Measurements from ENCODE around the gene IPO11. TPM values are rescaled to one million over a fixed set of nuclear protein-coding genes. Genes with fewer than 3 reads are reported as not detected.
A peak's percentile ranks its signal among the peaks of the same experiment; 100 is the strongest.

The IPO11 gene
- polyA plus RNA-seq, 1 donor from 2014 or later = 5.7 TPM

DNA sequence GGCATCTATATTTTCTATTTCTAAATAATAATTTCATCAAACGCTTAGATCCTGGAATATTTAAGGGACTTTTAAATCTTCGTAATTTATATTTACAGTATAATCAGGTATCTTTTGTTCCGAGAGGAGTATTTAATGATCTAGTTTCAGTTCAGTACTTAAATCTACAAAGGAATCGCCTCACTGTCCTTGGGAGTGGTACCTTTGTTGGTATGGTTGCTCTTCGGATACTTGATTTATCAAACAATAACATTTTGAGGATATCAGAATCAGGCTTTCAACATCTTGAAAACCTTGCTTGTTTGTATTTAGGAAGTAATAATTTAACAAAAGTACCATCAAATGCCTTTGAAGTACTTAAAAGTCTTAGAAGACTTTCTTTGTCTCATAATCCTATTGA, 167.2 kb downstream of the IPO11 start:
- H3K27me3 Mint-ChIP-seq = no peaks in the 10 kb centered on the region
- H3K36me3 Mint-ChIP-seq = peaks cover 13% of the 10 kb centered on the region
- H3K27ac Mint-ChIP-seq = no peak overlapping the region
- H3K9me3 Mint-ChIP-seq = no peaks in the 10 kb centered on the region
- no peak overlapping the region for H3K4me3 Mint-ChIP-seq
- H3K4me1 Mint-ChIP-seq = peaks cover 10 to 11% (median 10%) of the 10 kb centered on the region in 3 donors

GRCh38 chr5:62581836-62582597, 169.5 kb downstream of the IPO11 start:
- Mint-ChIP-seq H3K9me3 (no peaks in the 10 kb centered on the region), H3K4me1 (peaks cover 6 to 12% (median 8%) of the 10 kb centered on the region in 3 donors), H3K36me3 (peaks cover 13% of the 10 kb centered on the region), H3K27ac (no peak overlapping the region), H3K27me3 (no peaks in the 10 kb centered on the region), H3K4me3 (no peak overlapping the region)

- Mint-ChIP-seq H3K27me3 (no peaks in the 10 kb centered on the region), H3K36me3 (peaks cover 16% of the 10 kb centered on the region), H3K4me1 (peaks cover 4 to 7% (median 4%) of the 10 kb centered on the region in 3 donors), H3K27ac (no peak overlapping the region), H3K9me3 (peaks cover 0 to 3% (median 0%) of the 10 kb centered on the region in 3 donors), H3K4me3 (no peak overlapping the region)
These were observed 171.8 kb downstream of the IPO11 start for GRCh38 chr5:62584391-62584790.

DNA sequence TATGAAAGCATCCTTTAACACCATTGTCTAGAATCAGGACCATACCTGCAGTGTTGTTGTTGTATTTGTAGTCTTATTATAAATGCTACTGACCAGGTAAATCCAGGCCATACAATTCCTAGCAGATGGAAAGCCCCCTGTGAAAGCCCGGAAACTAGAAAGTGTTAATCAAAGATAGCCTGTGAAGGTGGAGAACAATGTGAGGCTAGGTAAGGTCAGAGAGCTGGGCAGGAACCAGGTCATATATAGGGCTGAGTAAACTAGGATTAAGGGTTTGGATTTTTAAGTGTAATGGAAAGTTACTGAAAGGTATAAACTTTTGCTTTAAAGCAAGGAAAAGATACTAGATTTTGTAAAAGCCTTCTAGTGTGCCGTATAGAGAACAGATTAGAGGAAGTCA, 172.7 kb downstream of the IPO11 start:
- Mint-ChIP-seq H3K27ac (no peak overlapping the region), H3K27me3 (no peaks in the 10 kb centered on the region)

GRCh38 chr5:62585751-62586150, 173.2 kb downstream of the IPO11 start:
- H3K4me1 Mint-ChIP-seq = peaks cover 4 to 7% (median 4%) of the 10 kb centered on the region in 3 donors
- H3K9me3 Mint-ChIP-seq = peaks cover 0 to 5% (median 0%) of the 10 kb centered on the region in 3 donors
- no peaks in the 10 kb centered on the region for H3K27me3 Mint-ChIP-seq
- H3K27ac Mint-ChIP-seq = no peak overlapping the region
- peaks cover 18% of the 10 kb centered on the region for H3K36me3 Mint-ChIP-seq
- H3K4me3 Mint-ChIP-seq = no peak overlapping the region

More for the DNA sequence above, 172.7 kb downstream of the IPO11 start:
- H3K9me3 Mint-ChIP-seq = peaks cover 0 to 5% (median 0%) of the 10 kb centered on the region in 3 donors
- H3K36me3 Mint-ChIP-seq = peaks cover 18% of the 10 kb centered on the region
- no peak overlapping the region for H3K4me3 Mint-ChIP-seq
- H3K4me1 Mint-ChIP-seq = peaks cover 4 to 7% (median 4%) of the 10 kb centered on the region in 3 donors

GRCh38 chr5:62587737-62588136, 175.2 kb downstream of the IPO11 start:
- Mint-ChIP-seq H3K9me3 (peaks cover 0 to 10% (median 2%) of the 10 kb centered on the region in 3 donors), H3K27ac (no peak overlapping the region), H3K4me1 (peaks cover 2 to 7% (median 4%) of the 10 kb centered on the region in 3 donors)

GRCh38 chr5:62588668-62589067, 176.1 kb downstream of the IPO11 start:
- H3K4me3 Mint-ChIP-seq = no peak overlapping the region
- H3K36me3 Mint-ChIP-seq = peaks cover 21% of the 10 kb centered on the region
- no peaks in the 10 kb centered on the region for H3K27me3 Mint-ChIP-seq
- H3K27ac Mint-ChIP-seq = no peak overlapping the region
- H3K9me3 Mint-ChIP-seq = peaks cover 0 to 13% (median 2%) of the 10 kb centered on the region in 3 donors
- H3K4me1 Mint-ChIP-seq = peaks cover 2 to 7% (median 4%) of the 10 kb centered on the region in 3 donors

More at GRCh38 chr5:62587737-62588136, 175.2 kb downstream of the IPO11 start:
- Mint-ChIP-seq H3K4me3 (no peak overlapping the region), H3K36me3 (peaks cover 19% of the 10 kb centered on the region), H3K27me3 (no peaks in the 10 kb centered on the region)

- Mint-ChIP-seq H3K27ac (no peak overlapping the region), H3K4me1 (peaks cover 2 to 7% (median 4%) of the 10 kb centered on the region in 3 donors), H3K36me3 (peaks cover 23% of the 10 kb centered on the region), H3K4me3 (no peak overlapping the region), H3K9me3 (peaks cover 0 to 13% (median 2%) of the 10 kb centered on the region in 3 donors), H3K27me3 (no peaks in the 10 kb centered on the region)
These were observed 176.9 kb downstream of the IPO11 start for GRCh38 chr5:62589504-62589903.

GRCh38 chr5:62590387-62590786, 177.8 kb downstream of the IPO11 start:
- Mint-ChIP-seq H3K27me3 (no peaks in the 10 kb centered on the region), H3K4me1 (peaks cover 2 to 6% (median 2%) of the 10 kb centered on the region in 3 donors), H3K9me3 (peaks cover 0 to 13% (median 2%) of the 10 kb centered on the region in 3 donors), H3K36me3 (peaks cover 23% of the 10 kb centered on the region), H3K4me3 (no peak overlapping the region), H3K27ac (no peak overlapping the region)

- Mint-ChIP-seq H3K27ac (peak overlapping the region in 1 of 3 donors; percentile 53), H3K4me1 (peaks cover 0 to 6% (median 5%) of the 10 kb centered on the region in 3 donors), H3K4me3 (no peak overlapping the region), H3K27me3 (no peaks in the 10 kb centered on the region), H3K36me3 (peaks cover 20% of the 10 kb centered on the region), H3K9me3 (peaks cover 0 to 13% (median 2%) of the 10 kb centered on the region in 3 donors)
These were observed 180.0 kb downstream of the IPO11 start for GRCh38 chr5:62592558-62592957.

DNA sequence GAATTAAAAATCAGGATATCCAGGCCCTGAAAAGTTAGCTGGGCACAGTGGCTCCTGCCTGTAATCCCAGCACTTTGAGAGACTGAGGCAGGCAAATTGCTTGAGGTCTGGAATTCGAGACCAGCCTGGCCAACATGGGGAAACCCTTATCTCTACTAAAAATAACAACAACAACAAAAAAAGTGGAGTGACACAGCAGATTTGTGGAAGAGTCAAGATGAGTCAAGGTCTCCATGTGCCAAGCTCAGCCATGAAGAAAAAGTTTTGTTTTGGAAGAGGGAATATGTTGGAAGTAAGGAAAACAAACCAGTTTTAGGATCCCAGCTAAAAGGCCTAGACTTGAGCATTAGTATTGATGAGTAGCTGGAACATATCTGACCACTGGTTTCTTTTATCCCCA, 180.8 kb downstream of the IPO11 start:
- no peak overlapping the region for H3K27ac Mint-ChIP-seq
- H3K4me1 Mint-ChIP-seq = peaks cover 2 to 5% (median 3%) of the 10 kb centered on the region in 3 donors
- H3K36me3 Mint-ChIP-seq = peaks cover 17% of the 10 kb centered on the region
- peaks cover 0 to 13% (median 2%) of the 10 kb centered on the region in 3 donors for H3K9me3 Mint-ChIP-seq
- no peaks in the 10 kb centered on the region for H3K27me3 Mint-ChIP-seq
- peak overlapping the region in 1 of 4 donors; percentile 60 for H3K4me3 Mint-ChIP-seq

DNA sequence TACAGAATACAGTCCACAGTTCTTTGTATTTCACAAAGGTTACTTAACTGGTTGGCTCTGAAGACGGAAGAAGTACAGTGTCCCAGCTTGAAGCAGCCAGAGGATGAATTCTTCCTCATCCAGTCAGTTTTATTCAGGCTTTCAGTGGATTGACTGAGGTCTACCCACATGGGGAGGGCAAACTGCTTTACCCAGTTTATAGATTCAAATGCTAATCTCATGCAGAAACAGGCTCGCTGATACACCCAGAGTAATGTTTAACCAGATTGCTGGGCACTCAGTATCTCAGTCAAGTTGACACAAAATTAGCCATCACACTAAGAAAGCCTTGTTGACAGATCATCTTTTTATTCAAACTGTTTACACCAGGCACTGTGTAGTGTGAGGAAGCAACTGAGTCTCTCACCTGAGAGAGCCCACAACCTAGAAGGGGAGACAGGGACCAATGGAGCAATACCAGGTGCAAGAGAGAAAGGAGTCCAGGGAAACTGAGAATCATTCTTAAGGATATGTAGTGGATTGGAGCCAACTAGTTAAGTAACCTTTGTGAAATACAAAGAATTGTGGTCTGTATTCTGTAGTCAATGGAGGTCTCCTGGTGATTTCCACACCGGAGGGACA, 181.9 kb downstream of the IPO11 start:
- Mint-ChIP-seq H3K27ac (no peak overlapping the region), H3K9me3 (peaks cover 0 to 9% (median 2%) of the 10 kb centered on the region in 3 donors), H3K4me1 (peaks cover 2 to 5% (median 3%) of the 10 kb centered on the region in 3 donors), H3K36me3 (peaks cover 17% of the 10 kb centered on the region), H3K4me3 (no peak overlapping the region), H3K27me3 (no peaks in the 10 kb centered on the region)

DNA sequence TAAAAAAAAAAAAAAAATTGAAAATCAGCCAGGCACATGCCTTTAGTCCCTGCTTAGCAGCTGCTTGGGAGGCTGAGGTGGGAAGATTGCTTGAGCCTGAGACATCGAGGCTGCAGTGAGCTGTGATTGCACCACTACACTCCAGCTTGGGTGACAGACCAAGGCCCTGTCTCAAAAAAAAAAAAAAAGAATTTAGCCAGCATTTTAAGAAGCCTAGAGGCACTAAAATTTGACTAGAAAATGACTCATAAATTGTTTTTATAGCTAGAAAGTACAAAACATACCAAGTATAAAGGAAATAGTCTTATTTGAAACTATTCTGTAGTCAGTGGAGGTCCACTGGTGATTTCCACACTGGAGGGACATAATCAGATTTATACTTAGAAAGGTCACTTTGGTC, 183.5 kb downstream of the IPO11 start:
- Mint-ChIP-seq H3K27ac (no peak overlapping the region), H3K4me3 (no peak overlapping the region), H3K36me3 (peaks cover 14% of the 10 kb centered on the region), H3K27me3 (no peaks in the 10 kb centered on the region), H3K4me1 (peaks cover 2 to 5% (median 3%) of the 10 kb centered on the region in 3 donors), H3K9me3 (peaks cover 0 to 8% (median 2%) of the 10 kb centered on the region in 3 donors)

DNA sequence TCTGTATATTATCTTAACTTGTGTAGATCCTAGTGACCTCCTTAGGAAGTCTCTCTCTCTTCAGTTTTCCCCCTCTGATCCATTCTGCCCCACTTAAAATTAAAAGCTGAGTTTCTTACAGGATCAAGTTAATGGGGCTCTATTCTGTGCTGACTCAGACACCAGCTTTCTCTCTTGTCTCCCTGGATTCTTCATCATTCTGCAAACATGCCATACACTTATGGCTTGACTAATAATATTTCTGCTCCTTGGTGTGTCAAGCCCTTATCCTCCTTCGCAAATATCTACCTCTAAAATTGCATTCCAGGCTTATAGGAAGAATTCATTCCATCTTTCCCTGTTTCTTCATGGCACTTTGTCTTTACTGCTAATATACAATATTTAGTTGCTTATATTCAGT, 184.1 kb downstream of the IPO11 start:
- Mint-ChIP-seq H3K9me3 (peaks cover 0 to 3% (median 0%) of the 10 kb centered on the region in 3 donors), H3K27me3 (no peaks in the 10 kb centered on the region), H3K4me3 (no peak overlapping the region), H3K36me3 (peaks cover 10% of the 10 kb centered on the region), H3K4me1 (peaks cover 2 to 5% (median 3%) of the 10 kb centered on the region in 3 donors), H3K27ac (no peak overlapping the region)

GRCh38 chr5:62597314-62597713, 184.8 kb downstream of the IPO11 start:
- peaks cover 10% of the 10 kb centered on the region for H3K36me3 Mint-ChIP-seq
- no peaks in the 10 kb centered on the region for H3K27me3 Mint-ChIP-seq
- H3K9me3 Mint-ChIP-seq = peaks cover 0 to 3% (median 0%) of the 10 kb centered on the region in 3 donors
- H3K4me3 Mint-ChIP-seq = no peak overlapping the region
- no peak overlapping the region for H3K27ac Mint-ChIP-seq
- H3K4me1 Mint-ChIP-seq = peaks cover 2 to 5% (median 3%) of the 10 kb centered on the region in 3 donors

All from IgD-negative memory B cell (primary cell).